Measurements from ENCODE around the gene DPH2.

GRCh38 chr1:43996733-43997115 is 26.9 kb downstream of the DPH2 start:
- TF ChIP-seq, protein P1, sequence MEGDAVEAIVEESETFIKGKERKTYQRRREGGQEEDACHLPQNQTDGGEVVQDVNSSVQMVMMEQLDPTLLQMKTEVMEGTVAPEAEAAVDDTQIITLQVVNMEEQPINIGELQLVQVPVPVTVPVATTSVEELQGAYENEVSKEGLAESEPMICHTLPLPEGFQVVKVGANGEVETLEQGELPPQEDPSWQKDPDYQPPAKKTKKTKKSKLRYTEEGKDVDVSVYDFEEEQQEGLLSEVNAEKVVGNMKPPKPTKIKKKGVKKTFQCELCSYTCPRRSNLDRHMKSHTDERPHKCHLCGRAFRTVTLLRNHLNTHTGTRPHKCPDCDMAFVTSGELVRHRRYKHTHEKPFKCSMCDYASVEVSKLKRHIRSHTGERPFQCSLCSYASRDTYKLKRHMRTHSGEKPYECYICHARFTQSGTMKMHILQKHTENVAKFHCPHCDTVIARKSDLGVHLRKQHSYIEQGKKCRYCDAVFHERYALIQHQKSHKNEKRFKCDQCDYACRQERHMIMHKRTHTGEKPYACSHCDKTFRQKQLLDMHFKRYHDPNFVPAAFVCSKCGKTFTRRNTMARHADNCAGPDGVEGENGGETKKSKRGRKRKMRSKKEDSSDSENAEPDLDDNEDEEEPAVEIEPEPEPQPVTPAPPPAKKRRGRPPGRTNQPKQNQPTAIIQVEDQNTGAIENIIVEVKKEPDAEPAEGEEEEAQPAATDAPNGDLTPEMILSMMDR (IDR thresholded peaks at IDR 0.05), result no peak
- TF ChIP-seq ETV6 (CRISPR knock-in tag; IDR thresholded peaks at IDR 0.05) (no peak), TEAD4 (CRISPR knock-in tag; IDR thresholded peaks at IDR 0.05) (no peak)
- TF ChIP-seq, protein P2, sequence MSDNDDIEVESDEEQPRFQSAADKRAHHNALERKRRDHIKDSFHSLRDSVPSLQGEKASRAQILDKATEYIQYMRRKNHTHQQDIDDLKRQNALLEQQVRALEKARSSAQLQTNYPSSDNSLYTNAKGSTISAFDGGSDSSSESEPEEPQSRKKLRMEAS (CRISPR knock-in tag; IDR thresholded peaks at IDR 0.05), result no peak

Data from WTC11 (cell line).